ES-I3 (cell line): ENCODE results near the gene RGS8.

Source experiments
- H3K36me3 ChIP-seq: 2 replicates; pipeline ENCODE4 v1.6.1; 2013; ENCODE audit warnings: mild to moderate bottlenecking, low read length, control low read depth, moderate library complexity; ENCODE audit not compliant: insufficient read depth
- H3K4me1 ChIP-seq: 2 replicates; pipeline ENCODE4 v1.6.1; 2013; ENCODE audit warnings: mild to moderate bottlenecking, control low read depth, low read length; ENCODE audit not compliant: insufficient read depth
- H3K9ac ChIP-seq: 2 replicates; pipeline ENCODE4 v1.6.1; 2013; ENCODE audit warnings: low read depth, mild to moderate bottlenecking, low read length, moderate library complexity
- H3K9me3 ChIP-seq: 2 replicates; pipeline ENCODE4 v1.6.1; 2013; ENCODE audit warnings: mild to moderate bottlenecking, low read length, moderate library complexity; ENCODE audit not compliant: control insufficient read depth, insufficient read depth

RGS8 gene, protein sequence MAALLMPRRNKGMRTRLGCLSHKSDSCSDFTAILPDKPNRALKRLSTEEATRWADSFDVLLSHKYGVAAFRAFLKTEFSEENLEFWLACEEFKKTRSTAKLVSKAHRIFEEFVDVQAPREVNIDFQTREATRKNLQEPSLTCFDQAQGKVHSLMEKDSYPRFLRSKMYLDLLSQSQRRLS

DNA sequence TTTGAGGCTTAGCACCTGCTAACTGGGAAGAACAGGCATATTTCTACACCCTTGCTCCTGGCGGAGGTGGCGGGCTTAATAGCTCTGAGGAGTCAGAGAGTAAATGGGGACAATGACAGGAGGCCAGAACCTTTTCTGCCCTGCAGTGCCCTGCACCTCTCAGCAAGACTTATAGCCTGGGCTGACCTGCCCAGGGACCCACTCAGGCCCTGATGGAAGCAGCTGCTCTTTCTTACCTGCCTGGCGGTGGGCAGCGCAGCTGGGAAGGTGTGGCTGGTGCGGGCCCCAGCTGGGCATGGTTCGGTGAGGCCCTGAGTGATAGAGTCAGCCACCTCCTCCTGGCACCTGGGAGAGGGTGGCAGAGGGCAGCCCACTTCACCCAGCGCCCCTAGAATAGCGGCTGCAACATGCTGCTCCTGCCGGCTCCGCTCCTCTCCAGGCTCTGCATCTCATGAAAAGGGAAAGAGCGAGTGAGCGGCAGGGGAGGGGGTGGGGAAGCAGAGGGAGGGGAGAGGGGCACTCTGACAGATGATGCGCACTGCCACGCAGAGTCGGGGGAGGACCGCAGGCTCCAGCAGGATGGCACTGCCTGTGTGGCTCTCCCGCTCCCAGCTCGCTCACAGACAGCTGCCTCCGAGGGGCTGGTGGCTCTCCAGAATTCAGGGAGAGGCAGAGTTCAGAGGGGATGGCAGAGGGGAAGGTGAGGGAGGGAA is at the start of gene RGS8:
TSS of gene RGS8 (minus strand) at position 472 of the 713 bp plus-strand sequence. CDS start 14,938 bp downstream, outside the sequence.
- H3K9me3 ChIP-seq: no peaks in the 10 kb centered on the region
- H3K36me3 ChIP-seq: no peaks in the 10 kb centered on the region
- H3K4me1 ChIP-seq: no peaks in the 10 kb centered on the region; the same call in 1 of the 2 replicates
- H3K9ac ChIP-seq: peak within 1 kb of the TSS; percentile 6; the same call in 1 of the 2 replicates

DNA sequence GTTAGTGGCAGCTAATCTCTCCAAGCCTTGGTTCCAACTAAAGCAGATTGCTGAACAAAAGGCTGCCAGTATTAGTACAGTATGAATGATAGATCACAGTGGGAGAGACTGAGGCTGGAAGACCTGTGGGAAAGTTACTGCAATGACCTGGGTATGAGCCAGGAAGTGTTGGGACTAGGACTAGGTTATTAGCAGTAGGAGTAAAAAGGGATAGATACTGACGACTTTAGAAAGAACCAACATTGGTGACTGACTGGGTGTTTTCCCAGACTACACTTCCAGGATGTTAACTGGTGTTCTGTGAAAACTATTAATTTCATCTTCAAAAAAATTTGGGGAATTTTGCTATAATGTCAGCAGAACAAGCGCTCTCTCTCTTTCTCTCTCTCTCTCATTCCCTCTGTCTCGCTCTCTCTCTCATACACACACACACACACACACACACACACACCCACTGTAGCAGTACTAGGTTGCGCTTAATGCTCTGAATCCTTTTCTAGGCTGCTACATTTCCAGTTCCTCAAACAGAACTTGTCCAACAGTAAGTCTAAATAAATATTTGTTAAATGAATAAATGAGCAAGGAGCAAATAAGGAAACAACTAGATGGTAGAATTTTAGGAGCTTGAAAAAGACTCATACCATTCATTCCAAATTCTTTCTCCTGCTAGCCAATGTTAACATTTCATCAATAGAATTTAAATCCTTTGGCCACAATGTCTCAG is 47.6 kb upstream of the RGS8 start:
- no peaks in the 10 kb centered on the region for H3K9me3 ChIP-seq
- no peaks in the 10 kb centered on the region for H3K4me1 ChIP-seq
- H3K9ac ChIP-seq: no peak overlapping the region
- H3K36me3 ChIP-seq: no peaks in the 10 kb centered on the region

DNA sequence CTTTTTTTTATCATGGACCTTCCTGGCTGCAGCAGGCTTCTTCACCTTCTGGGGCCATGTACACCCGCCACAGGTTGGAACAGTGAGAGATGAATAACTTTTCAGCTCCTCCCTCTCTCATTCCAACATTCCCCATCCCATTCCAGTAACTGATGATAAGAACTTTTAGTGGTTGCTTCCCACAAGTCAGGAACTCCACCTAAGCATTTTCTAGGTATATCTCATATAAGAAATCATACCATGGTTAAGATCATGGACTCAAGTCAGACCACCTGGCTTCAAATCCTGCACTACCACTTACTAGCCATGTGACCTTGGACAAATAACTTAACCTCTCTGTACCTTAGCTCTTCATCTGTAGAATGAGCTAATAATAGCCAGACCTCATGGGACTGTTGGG is 42.5 kb upstream of the RGS8 start:
- Histone ChIP-seq H3K9me3 (no peaks in the 10 kb centered on the region), H3K36me3 (no peaks in the 10 kb centered on the region), H3K9ac (no peak overlapping the region), H3K4me1 (no peaks in the 10 kb centered on the region)

DNA sequence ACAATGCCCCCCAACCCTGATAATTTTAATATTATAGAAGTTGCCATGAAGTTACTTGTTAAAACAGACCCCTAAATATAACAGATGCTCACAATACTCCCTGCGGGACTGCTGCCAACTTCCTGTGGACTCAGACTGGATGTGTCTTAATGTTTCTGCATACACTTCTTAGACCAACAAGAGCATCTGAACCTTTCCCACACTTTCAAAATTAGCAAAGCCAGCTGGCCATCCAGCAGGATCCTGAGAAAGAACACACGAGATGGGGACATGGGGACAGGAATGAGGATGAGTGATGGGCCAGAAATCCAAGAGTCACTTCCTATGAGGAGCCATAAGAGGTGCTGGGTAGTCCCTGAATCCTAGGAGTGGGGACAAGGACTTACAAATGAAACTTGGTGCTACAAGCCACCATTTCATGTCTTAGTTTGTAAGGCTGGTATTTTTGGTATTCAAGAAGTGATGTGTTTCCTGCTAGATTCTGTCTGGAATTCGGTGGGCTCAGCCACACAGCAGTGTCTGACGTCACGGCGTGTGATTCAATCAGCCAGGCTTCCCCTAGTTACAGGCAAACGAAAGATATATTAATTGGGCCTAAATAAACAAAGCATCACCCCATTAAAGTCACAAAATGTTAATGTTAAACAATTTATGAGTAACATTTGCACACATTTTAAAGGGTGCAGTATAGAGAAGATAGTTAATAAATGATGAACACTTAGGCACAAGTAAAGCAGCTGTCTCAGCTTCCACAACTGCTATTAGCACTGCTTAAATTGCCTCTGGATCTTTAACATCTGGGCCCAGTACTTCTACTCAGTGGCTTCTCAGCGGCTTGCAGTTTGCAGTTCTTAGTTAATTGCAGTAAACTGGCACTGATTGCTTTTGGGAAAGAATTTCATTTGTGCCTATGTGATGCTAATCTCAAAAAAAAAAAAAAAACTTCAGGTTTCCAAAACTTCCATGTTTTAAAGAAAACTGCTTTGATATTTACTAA is 41.2 kb upstream of the RGS8 start:
- H3K9ac ChIP-seq: no peak overlapping the region
- no peaks in the 10 kb centered on the region for H3K36me3 ChIP-seq
- H3K9me3 ChIP-seq: no peaks in the 10 kb centered on the region
- H3K4me1 ChIP-seq: no peaks in the 10 kb centered on the region

DNA sequence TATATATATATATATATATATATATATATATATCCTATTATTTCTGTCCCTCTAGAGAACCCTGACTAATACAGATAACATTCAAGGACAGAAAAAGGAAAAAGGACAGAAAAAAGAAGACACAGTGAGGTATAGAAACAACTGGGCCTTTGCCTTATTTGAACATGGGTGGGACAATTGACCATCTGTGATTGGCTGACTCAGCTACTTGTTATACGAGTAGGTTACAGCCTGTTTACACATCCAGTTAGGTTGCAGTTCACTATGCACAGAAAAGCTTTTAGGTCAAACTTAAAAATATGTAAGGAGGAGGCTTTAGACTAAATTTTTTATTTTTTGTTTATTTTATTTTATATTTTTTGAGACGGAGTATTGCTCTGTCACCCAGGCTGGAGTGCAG is 39.8 kb upstream of the RGS8 start:
- H3K36me3 ChIP-seq: no peaks in the 10 kb centered on the region
- H3K9me3 ChIP-seq: no peaks in the 10 kb centered on the region
- no peaks in the 10 kb centered on the region for H3K4me1 ChIP-seq
- H3K9ac ChIP-seq: no peak overlapping the region

DNA sequence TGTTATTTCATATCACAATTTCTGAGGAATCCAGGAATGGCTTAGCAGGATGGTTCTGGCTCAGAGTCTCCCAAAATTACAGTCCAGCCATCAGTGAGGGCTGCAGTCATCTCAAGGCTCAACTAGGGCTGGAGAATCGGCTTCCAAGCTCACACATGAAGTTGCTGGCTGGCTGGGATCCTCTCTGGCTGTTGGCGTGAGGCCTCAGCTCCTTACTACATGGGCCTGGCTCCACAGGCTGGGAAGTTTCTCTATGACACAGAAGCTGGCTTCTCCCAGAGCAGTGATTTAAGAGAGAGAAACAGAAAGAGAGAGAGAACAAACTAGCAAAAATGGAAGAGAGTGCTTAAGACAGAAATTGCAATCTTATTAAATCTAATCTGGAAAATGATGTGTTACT is 38.8 kb upstream of the RGS8 start:
- no peaks in the 10 kb centered on the region for H3K4me1 ChIP-seq
- H3K36me3 ChIP-seq: no peaks in the 10 kb centered on the region
- H3K9ac ChIP-seq: no peak overlapping the region
- H3K9me3 ChIP-seq: no peaks in the 10 kb centered on the region

DNA sequence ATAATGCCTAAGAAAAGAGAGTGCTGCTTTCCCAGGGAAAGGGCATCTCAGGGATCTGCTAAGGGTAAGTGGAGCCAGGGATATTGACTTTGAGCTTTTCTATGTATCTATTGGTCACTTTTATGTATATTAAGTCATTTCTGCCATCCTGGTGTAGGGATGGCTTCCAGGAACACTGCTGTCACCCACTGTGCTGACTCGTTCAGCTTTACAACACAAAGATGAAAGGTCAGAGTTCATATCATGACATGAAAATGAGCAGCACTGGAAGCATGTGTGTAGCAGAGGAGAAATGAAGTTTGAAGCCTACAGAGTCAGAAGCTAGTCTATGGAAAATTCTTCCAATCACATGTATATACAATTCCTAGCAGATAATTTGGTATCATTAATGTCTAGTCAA is 37.1 kb upstream of the RGS8 start:
- Histone ChIP-seq H3K36me3 (no peaks in the 10 kb centered on the region), H3K9me3 (no peaks in the 10 kb centered on the region), H3K9ac (no peak overlapping the region), H3K4me1 (peaks cover 7% of the 10 kb centered on the region; the same call in 1 of the 2 replicates)

DNA sequence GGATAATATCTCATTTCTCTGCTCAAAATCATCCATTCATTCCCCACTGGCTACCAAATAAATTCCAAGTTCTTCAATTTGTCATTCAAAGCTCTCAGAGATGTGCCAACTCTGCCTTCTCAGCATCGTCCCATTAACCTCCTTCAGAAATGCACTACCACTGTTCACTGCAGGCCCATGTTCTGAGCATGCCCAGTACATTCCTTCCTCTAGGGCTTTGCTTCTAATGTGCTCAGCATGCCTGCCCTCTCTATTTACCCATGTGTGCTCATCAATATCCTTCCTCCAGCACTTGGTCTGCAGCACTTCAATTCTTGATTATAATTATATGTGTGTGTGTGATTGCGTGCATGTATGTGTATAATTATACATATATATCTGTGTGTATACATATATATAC is 36.1 kb upstream of the RGS8 start:
- H3K9me3 ChIP-seq: no peaks in the 10 kb centered on the region
- no peak overlapping the region for H3K9ac ChIP-seq
- peaks cover 7% of the 10 kb centered on the region; the same call in 1 of the 2 replicates for H3K4me1 ChIP-seq
- H3K36me3 ChIP-seq: no peaks in the 10 kb centered on the region

DNA sequence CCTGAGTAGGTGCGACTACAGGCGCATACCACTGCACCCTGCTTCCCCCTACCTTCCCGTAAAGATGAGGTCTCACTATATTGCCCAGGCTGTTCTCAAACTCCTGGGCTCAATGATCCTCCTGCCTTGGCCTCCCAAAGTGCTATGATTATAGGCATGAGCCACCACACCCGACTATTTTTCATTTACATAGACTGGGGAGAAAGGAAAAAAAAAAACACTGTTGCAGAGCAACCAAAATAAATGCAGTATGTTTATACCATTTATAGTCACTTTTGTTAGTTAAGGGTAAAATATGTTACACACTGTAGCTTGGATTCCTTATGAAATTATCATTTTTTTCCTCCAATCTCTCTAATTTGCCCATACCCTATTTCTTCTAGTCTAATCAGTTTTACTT is 35.2 kb upstream of the RGS8 start:
- Histone ChIP-seq H3K9ac (no peak overlapping the region), H3K9me3 (no peaks in the 10 kb centered on the region), H3K36me3 (no peaks in the 10 kb centered on the region), H3K4me1 (peaks cover 7% of the 10 kb centered on the region; the same call in 1 of the 2 replicates)

DNA sequence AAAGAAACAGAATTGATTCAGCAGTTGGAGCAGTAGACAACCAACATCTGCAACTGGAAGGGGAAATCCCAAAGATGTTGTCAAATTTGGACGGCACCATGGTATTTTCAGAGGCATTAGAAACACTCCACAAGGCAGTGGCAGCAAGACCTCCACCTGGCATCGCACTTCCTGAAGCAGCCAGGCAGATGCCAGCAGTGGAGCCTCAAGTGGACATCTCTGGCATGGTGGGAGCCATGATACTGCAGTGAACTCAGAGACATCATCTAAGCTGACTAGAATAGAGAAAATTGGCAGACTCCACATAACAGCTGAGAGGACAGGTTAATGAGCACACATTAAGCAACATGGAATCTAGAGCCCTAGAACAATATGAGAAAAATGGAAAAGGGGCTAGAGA is 33.9 kb upstream of the RGS8 start:
- Histone ChIP-seq H3K9ac (no peak overlapping the region), H3K9me3 (no peaks in the 10 kb centered on the region), H3K4me1 (peaks cover 7% of the 10 kb centered on the region; the same call in 1 of the 2 replicates), H3K36me3 (no peaks in the 10 kb centered on the region)

DNA sequence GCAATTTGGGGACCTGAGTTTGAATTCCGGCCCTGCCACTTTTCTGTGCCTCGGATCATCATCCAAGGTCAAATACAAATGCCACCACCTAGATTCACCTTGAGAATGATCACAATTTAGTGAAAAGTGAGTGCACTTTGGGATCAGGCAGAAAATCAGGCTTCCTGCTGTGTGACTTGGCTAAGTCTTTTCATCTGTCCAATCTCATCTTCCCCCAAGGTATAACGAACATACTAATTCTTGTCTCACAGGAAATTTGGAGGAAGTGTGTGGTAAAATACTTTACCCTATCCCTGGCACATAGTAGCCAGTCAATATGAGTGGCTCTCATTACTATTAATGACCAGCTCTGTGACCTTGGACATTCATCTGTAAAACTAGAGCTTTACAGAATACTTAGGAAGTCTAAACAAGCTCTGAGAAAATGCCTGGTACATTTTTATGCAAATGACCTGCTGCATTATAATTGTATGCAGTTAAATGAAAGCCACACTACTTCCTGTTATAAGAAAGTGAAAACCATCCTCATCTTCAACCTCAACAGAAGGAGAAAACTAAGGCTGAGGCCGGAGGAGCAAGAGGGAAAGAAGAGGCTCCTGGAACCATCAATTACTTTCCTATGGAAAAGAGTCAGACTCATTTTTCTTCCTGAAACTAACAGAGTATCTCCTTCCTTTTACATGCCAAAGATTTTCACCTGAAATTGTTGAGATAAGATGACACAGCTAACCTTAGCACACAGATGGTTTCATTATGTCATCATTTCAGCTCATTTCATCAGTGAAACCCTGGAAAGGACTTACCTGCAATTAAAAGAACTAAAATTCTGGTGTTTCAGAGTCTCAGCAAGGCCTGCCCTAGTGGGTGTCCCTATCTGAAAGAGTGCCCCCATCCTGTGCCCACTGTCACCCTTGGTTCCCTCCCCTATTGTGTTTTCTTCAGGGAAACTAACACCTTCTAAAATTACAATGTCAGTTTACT is 32.6 kb upstream of the RGS8 start:
- no peaks in the 10 kb centered on the region for H3K9me3 ChIP-seq
- H3K9ac ChIP-seq: no peak overlapping the region
- H3K36me3 ChIP-seq: no peaks in the 10 kb centered on the region

DNA sequence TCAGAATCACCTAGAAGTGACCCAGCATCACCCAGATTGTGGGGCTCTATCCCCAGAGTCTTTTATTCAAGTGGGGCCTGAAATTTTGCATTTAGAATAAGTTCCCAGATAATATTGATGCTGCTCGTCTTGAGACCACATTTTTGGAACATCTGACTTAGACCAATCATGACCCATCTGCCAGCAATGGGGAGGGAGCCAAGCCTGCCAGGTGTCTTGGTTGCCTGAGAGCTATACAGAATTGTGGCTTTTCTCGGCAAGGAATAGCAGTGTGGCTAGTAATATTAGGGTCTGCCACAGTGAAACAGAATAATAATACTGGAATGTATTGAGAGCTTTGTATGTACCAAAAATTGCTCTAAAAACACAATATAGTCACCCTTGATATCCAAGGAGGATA is 31.1 kb upstream of the RGS8 start:
- Histone ChIP-seq H3K9me3 (no peaks in the 10 kb centered on the region), H3K9ac (no peak overlapping the region), H3K36me3 (no peaks in the 10 kb centered on the region), H3K4me1 (peaks cover 7% of the 10 kb centered on the region; the same call in 1 of the 2 replicates)

More for the DNA sequence above, 32.6 kb upstream of the RGS8 start:
- peaks cover 7% of the 10 kb centered on the region; the same call in 1 of the 2 replicates for H3K4me1 ChIP-seq

DNA sequence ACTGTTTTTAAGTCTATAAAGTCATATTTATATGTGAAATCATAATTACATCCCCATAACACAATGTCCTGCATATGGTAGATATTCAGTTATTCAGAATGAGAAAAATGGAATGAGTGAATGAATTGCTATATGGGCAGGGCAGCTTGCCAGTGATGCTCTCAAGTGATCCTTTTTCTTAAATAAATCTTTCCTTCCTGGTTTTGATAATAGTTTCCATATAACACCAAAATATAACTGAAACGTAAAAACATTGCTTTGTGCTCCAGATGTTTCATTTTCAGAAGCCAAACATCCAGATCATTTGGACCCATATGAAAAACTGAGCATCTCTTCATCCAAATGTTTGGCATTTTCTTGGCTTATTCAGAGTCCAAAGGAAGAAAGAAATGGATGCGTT is 30.2 kb upstream of the RGS8 start:
- Histone ChIP-seq H3K4me1 (peaks cover 7% of the 10 kb centered on the region; the same call in 1 of the 2 replicates), H3K36me3 (no peaks in the 10 kb centered on the region), H3K9ac (no peak overlapping the region), H3K9me3 (no peaks in the 10 kb centered on the region)
